ENCODE measurements around the gene ARHGAP6.

The ARHGAP6 gene

GRCh38 chrX:11447418-11447817, 218.3 kb downstream of the ARHGAP6 start:
- TF ChIP-seq POLR2A (IDR thresholded peaks at IDR 0.05; ENCODE audit: low read depth, low read length) (no peak), POLR2AphosphoS5 (IDR thresholded peaks at IDR 0.05; ENCODE audit: low read depth, low read length) (no peak), TAF1 (IDR thresholded peaks at IDR 0.05; ENCODE audit: borderline replicate concordance, low read depth, low read length) (no peak)
- no peak for DNase-seq (ENCODE audit: insufficient read length)
- FAIRE-seq, result no peak

GRCh38 chrX:11446949-11447348, 218.8 kb downstream of the ARHGAP6 start:
- TF ChIP-seq POLR2AphosphoS5 (IDR thresholded peaks at IDR 0.05; ENCODE audit: low read depth, low read length) (no peak), TAF1 (IDR thresholded peaks at IDR 0.05; ENCODE audit: borderline replicate concordance, low read depth, low read length) (no peak), POLR2A (IDR thresholded peaks at IDR 0.05; ENCODE audit: low read depth, low read length) (no peak)
- no peak for FAIRE-seq
- no peak for DNase-seq (ENCODE audit: insufficient read length)

DNA sequence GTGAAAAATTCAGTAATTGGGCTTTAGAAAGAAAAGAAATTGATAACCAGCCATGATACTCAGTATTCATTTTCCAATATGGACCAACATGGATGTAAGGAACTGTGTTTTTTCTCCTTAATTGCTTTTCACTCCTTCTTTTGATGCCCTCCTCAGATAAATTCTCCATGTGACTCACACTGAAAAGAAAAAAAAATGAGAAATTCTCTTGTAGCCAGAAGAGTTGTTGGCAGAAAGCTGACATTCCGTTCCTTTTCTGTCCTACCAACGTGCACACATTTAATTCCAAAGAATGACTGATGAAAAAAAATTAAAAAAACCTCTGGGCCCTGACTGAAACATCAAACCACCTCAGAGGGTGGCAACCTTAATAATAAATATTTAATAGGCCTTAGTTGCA, 219.4 kb downstream of the ARHGAP6 start:
- FAIRE-seq (no peak), DNase-seq (ENCODE audit: insufficient read length) (no peak)
- TF ChIP-seq POLR2A (IDR thresholded peaks at IDR 0.05; ENCODE audit: low read depth, low read length) (no peak), TAF1 (IDR thresholded peaks at IDR 0.05; ENCODE audit: borderline replicate concordance, low read depth, low read length) (no peak), POLR2AphosphoS5 (IDR thresholded peaks at IDR 0.05; ENCODE audit: low read depth, low read length) (no peak)

DNA sequence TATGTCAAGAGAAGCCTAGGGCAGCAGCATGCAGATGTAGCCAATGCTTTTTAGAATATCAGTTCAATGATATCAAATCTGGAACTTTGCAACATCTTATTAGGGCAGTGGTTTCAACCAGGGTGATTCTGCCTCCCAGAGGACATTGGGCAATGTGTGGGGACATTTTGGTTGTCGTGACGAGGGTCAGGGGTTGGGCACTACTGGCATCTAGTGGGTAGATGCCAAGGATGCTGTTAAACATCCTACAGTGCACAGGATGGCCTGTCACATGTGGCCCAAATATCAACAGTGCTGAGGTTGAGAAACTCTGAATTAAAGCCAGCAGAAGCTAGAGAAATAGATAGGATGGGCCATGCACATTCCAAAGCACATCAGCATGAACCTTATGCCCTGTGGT, 220.2 kb downstream of the ARHGAP6 start:
- TF ChIP-seq POLR2AphosphoS5 (IDR thresholded peaks at IDR 0.05; ENCODE audit: low read depth, low read length), result no peak
- no peak for TF ChIP-seq POLR2A (IDR thresholded peaks at IDR 0.05; ENCODE audit: low read depth, low read length)
- TF ChIP-seq TAF1 (IDR thresholded peaks at IDR 0.05; ENCODE audit: borderline replicate concordance, low read depth, low read length), result no peak
- DNase-seq (ENCODE audit: insufficient read length), result no peak
- no peak for FAIRE-seq

DNA sequence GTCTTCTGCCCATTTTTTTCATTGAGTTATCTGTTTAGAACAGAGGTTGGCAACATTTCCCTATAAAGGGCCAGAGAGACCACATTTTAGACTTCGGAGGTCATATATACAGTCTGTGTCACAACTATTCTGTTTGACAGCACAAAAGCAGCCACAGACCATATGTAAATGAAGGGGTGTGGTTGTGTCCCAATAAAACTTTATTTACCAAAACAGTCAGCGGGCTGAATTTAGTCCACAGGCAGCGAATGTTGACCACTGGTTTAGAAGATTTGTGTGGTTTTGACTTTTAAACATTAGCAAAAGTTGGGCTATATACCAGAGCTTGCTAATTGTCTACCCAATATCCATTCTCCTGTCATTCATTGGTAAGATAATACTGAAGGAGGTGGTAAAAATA, 221.7 kb downstream of the ARHGAP6 start:
- FAIRE-seq, result no peak
- TF ChIP-seq POLR2A (IDR thresholded peaks at IDR 0.05; ENCODE audit: low read depth, low read length) (no peak), TAF1 (IDR thresholded peaks at IDR 0.05; ENCODE audit: borderline replicate concordance, low read depth, low read length) (no peak), POLR2AphosphoS5 (IDR thresholded peaks at IDR 0.05; ENCODE audit: low read depth, low read length) (no peak)
- DNase-seq (ENCODE audit: insufficient read length), result no peak

DNA sequence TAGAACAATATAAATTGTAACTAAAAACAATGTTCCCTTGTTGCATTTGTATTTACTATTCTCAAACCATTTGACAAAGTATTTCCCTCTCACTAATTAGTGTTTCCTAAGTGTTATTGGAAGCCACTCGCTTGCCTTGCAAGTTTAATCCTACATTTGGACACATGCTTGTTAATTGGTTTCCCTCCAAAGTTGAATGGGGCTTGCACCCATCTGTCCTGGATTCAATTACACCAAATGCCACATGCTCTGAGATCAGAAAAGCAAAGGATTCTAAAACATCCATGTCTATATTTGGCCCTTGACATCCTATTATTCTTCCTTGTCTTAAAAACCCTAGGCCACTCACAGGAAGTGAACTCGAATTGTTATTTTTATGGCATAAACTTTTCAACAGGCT, 225.9 kb downstream of the ARHGAP6 start:
- TF ChIP-seq TAF1 (IDR thresholded peaks at IDR 0.05; ENCODE audit: borderline replicate concordance, low read depth, low read length), result no peak
- TF ChIP-seq POLR2A (IDR thresholded peaks at IDR 0.05; ENCODE audit: low read depth, low read length), result no peak
- peak; percentile 14 for FAIRE-seq
- DNase-seq (ENCODE audit: insufficient read length), result no peak

GRCh38 chrX:11438767-11439166, 227.0 kb downstream of the ARHGAP6 start:
- TF ChIP-seq POLR2AphosphoS5 (IDR thresholded peaks at IDR 0.05; ENCODE audit: low read depth, low read length) (no peak), TAF1 (IDR thresholded peaks at IDR 0.05; ENCODE audit: borderline replicate concordance, low read depth, low read length) (no peak), POLR2A (IDR thresholded peaks at IDR 0.05; ENCODE audit: low read depth, low read length) (no peak)
- no peak for FAIRE-seq
- no peak for DNase-seq (ENCODE audit: insufficient read length)

DNA sequence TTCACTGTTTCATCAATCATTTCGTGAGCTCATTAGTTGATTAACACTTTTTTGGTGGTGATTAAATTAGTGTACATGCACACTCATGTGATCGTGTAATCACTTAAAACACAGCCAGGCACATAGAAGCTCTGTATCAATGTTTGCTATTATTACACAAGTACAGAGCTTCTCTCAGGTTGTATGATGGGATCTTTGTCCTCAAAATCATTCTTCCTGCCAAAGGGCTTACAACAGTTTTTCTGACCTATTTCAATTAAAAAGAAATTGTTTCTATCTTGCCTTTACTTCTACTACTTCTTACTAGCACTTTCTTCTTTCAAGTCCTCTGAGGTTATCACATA, 227.4 kb downstream of the ARHGAP6 start:
- no peak for FAIRE-seq
- no peak for DNase-seq (ENCODE audit: insufficient read length)

GRCh38 chrX:11437642-11438379, 227.9 kb downstream of the ARHGAP6 start:
- TF ChIP-seq TAF1 (IDR thresholded peaks at IDR 0.05; ENCODE audit: borderline replicate concordance, low read depth, low read length) (no peak), POLR2A (IDR thresholded peaks at IDR 0.05; ENCODE audit: low read depth, low read length) (no peak), POLR2AphosphoS5 (IDR thresholded peaks at IDR 0.05; ENCODE audit: low read depth, low read length) (no peak)
- FAIRE-seq (peak; percentile 30), DNase-seq (ENCODE audit: insufficient read length) (no peak)

More for the DNA sequence above, 227.4 kb downstream of the ARHGAP6 start:
- no peak for TF ChIP-seq POLR2A (IDR thresholded peaks at IDR 0.05; ENCODE audit: low read depth, low read length)
- no peak for TF ChIP-seq TAF1 (IDR thresholded peaks at IDR 0.05; ENCODE audit: borderline replicate concordance, low read depth, low read length)
- TF ChIP-seq POLR2AphosphoS5 (IDR thresholded peaks at IDR 0.05; ENCODE audit: low read depth, low read length), result no peak

GRCh38 chrX:11435568-11435967, 230.2 kb downstream of the ARHGAP6 start:
- DNase-seq (ENCODE audit: insufficient read length) (no peak), FAIRE-seq (no peak)
- TF ChIP-seq POLR2A (IDR thresholded peaks at IDR 0.05; ENCODE audit: low read depth, low read length), result no peak
- TF ChIP-seq POLR2AphosphoS5 (IDR thresholded peaks at IDR 0.05; ENCODE audit: low read depth, low read length), result no peak
- no peak for TF ChIP-seq TAF1 (IDR thresholded peaks at IDR 0.05; ENCODE audit: borderline replicate concordance, low read depth, low read length)

GRCh38 chrX:11434607-11435006, 231.1 kb downstream of the ARHGAP6 start:
- DNase-seq (ENCODE audit: insufficient read length), result no peak
- TF ChIP-seq POLR2AphosphoS5 (IDR thresholded peaks at IDR 0.05; ENCODE audit: low read depth, low read length) (no peak), POLR2A (IDR thresholded peaks at IDR 0.05; ENCODE audit: low read depth, low read length) (no peak), TAF1 (IDR thresholded peaks at IDR 0.05; ENCODE audit: borderline replicate concordance, low read depth, low read length) (no peak)
- FAIRE-seq, result no peak

- no peak for DNase-seq (ENCODE audit: insufficient read length)
- TF ChIP-seq POLR2AphosphoS5 (IDR thresholded peaks at IDR 0.05; ENCODE audit: low read depth, low read length) (no peak), POLR2A (IDR thresholded peaks at IDR 0.05; ENCODE audit: low read depth, low read length) (no peak), TAF1 (IDR thresholded peaks at IDR 0.05; ENCODE audit: borderline replicate concordance, low read depth, low read length) (no peak)
- FAIRE-seq, result no peak
These were observed 233.9 kb downstream of the ARHGAP6 start for GRCh38 chrX:11431786-11432185.

All from GM12892 (cell line).